K562 (cell line): ENCODE results near the gene ANO10. TPM values are rescaled to one million over a fixed set of nuclear protein-coding genes. Genes with fewer than 3 reads are reported as not detected.
A peak's percentile ranks its signal among the peaks of the same experiment; 100 is the strongest.

Source experiments
- BRD9 ChIP-seq: fragments of 450-650 bp; IDR thresholded peaks from 2 replicates; pipeline ENCODE4 v1.6.1; 2018; ENCODE audit warnings: low read depth; ENCODE audit not compliant: partially characterized antibody
- CXXC5 ChIP-seq: fragments of 250-450 bp; sonication (Bioruptor Pico); IDR thresholded peaks from 2 replicates; pipeline ENCODE4 v1.8.0; 2022; ENCODE audit warnings: inconsistent platforms, mild to moderate bottlenecking, moderate library complexity
- DMBX1 ChIP-seq: fragments of 250-450 bp; sonication (Bioruptor Pico); IDR thresholded peaks from 2 replicates; pipeline ENCODE4 v1.8.0; 2022; ENCODE audit warnings: inconsistent platforms, mild to moderate bottlenecking, moderate library complexity, borderline replicate concordance
- E2F3 ChIP-seq: fragments of 250-450 bp; sonication (Bioruptor Pico); IDR thresholded peaks from 2 replicates; pipeline ENCODE4 v1.4.0; 2020; ENCODE audit warnings: mild to moderate bottlenecking
- HNRNPH1 ChIP-seq: fragments of 200-400 bp; formaldehyde crosslinking; optimal IDR thresholded peaks from 2 replicates; pipeline ENCODE3; 2017; ENCODE audit warnings: low read depth, mild to moderate bottlenecking, low read length, moderate library complexity
- KAT7 ChIP-seq: sonication (generic); formaldehyde crosslinking; IDR thresholded peaks from 2 replicates; pipeline ENCODE4 v1.8.0; 2022; ENCODE audit warnings: missing genetic modification reagents, mild to moderate bottlenecking, borderline replicate concordance
- RFX7 ChIP-seq: fragments of 250-450 bp; sonication (Bioruptor Pico); IDR thresholded peaks from 2 replicates; pipeline ENCODE4 v1.5.1; 2021; ENCODE audit warnings: mild to moderate bottlenecking
- SETDB1 ChIP-seq: IDR thresholded peaks from one replicate; pipeline ENCODE4 v1.6.1; 2012; ENCODE audit warnings: low read length, control low read depth, inconsistent platforms
- SMAD4 ChIP-seq: fragments of 250-450 bp; sonication (Bioruptor Pico); conservative IDR thresholded peaks from 2 replicates; pipeline ENCODE4 v1.8.0; 2021; ENCODE audit warnings: inconsistent platforms, mild to moderate bottlenecking, moderate library complexity
- U2AF2 ChIP-seq: fragments of 200-400 bp; formaldehyde crosslinking; optimal IDR thresholded peaks from 2 replicates; pipeline ENCODE3; 2017; ENCODE audit warnings: low read depth, mild to moderate bottlenecking, low read length
- ZC3H11A ChIP-seq: IDR thresholded peaks from 2 replicates; pipeline ENCODE4 v1.6.1; 2012; ENCODE audit warnings: low read depth, low read length, improper control_type of control experiment
- ZNF124 ChIP-seq: sonication (generic); formaldehyde crosslinking; IDR thresholded peaks from 2 replicates; pipeline ENCODE4 v1.8.1; 2022; ENCODE audit warnings: missing genetic modification reagents
- ZNF24 ChIP-seq: fragments of 450-650 bp; IDR thresholded peaks from 2 replicates; pipeline ENCODE4 v1.6.1; 2016
- ZNF431 ChIP-seq: sonication (generic); formaldehyde crosslinking; IDR thresholded peaks from 2 replicates; pipeline ENCODE4 v1.8.0; 2022; ENCODE audit warnings: mild to moderate bottlenecking, missing genetic modification reagents
- ZNF707 ChIP-seq: fragments of 250-450 bp; sonication (Bioruptor Pico); conservative IDR thresholded peaks from 2 replicates; pipeline ENCODE4 v1.8.0; 2022; ENCODE audit warnings: inconsistent platforms, mild to moderate bottlenecking, moderate library complexity
- ZNF76 ChIP-seq: fragments of 250-450 bp; sonication (Bioruptor Pico); IDR thresholded peaks from 2 replicates; pipeline ENCODE4 v1.4.0; 2020; ENCODE audit warnings: mild to moderate bottlenecking, moderate library complexity, borderline replicate concordance
- polyA plus RNA-seq, 8 experiments: library from polyadenylated mRNA; depleted of rRNA in 4 of 8; stranded (reverse) in 5 of 8; unstranded in 3 of 8; fragments of >200 nt; fragmentation: Nextera tagmentation in 2 of 8; fragmentation: Illumina TruSeq in 1 of 8; extraction: Ambion mirVana in 2 of 8; extraction: Trizol in 1 of 8; gene quantifications; 2 replicates each; pipeline versions ENCODE4 v1.2.1 to v1.2.3, GENCODE V29; 2011 to 2014; ENCODE audit warnings: inconsistent platforms in 1 of 8, missing spikeins in 1 of 8
- total RNA-seq, 7 experiments: library from RNA; depleted of rRNA in 6 of 7; stranded (reverse); fragments of >200 nt in 6 of 7; fragmentation: Illumina TruSeq in 2 of 7; extraction: Trizol in 2 of 7; gene quantifications; 2 replicates each; pipeline versions ENCODE4 v1.2.1 to v1.2.3, GENCODE V29; 2011 to 2021; ENCODE audit warnings: low replicate concordance in 1 of 7
- TF ChIP-seq, protein P1 (sequence below), 2 experiments: IDR thresholded peaks in 1 of 2; conservative IDR thresholded peaks in 1 of 2; 2 replicates each; pipeline ENCODE4 v1.6.1; 2016; ENCODE audit warnings: low read depth in 2 of 2, mild to moderate bottlenecking in 1 of 2, missing compliant biosample characterization in 1 of 2, missing genetic modification characterization in 1 of 2, moderate library complexity in 1 of 2
- TF ChIP-seq, protein P2 (sequence below): sonication (generic); formaldehyde crosslinking; IDR thresholded peaks from 2 replicates; pipeline ENCODE4 v1.8.1; 2022; ENCODE audit warnings: missing genetic modification reagents
- TF ChIP-seq, protein P3 (sequence below), 3 experiments: IDR thresholded peaks in 2 of 3; conservative IDR thresholded peaks in 1 of 3; 2 replicates each; pipeline ENCODE4 v1.5.1; 2011 to 2012; ENCODE audit warnings: low read length in 3 of 3, mild to moderate bottlenecking in 3 of 3, control low read depth in 2 of 3, improper control_type of control experiment in 1 of 3, inconsistent platforms in 1 of 3, low read depth in 1 of 3, mixed read lengths in 1 of 3, moderate library complexity in 1 of 3; ENCODE audit not compliant: insufficient read depth in 2 of 3
- TF ChIP-seq, protein P4 (sequence below): sonication (generic); formaldehyde crosslinking; IDR thresholded peaks from 2 replicates; pipeline ENCODE4 v1.8.1; 2022; ENCODE audit warnings: missing genetic modification reagents
- TF ChIP-seq, protein P5 (sequence below): fragments of 450-650 bp; IDR thresholded peaks from one replicate; pipeline ENCODE4 v1.6.1; 2018; ENCODE audit warnings: mild to moderate bottlenecking, moderate library complexity; ENCODE audit not compliant: partially characterized antibody

The ANO10 gene
- total and polyA plus RNA-seq, 9 of the 15 experiments (the other 6 are each of a cell fraction or from before 2014, with no cell fraction given): 6.4 to 46.0 (median 32.3) TPM

DNA sequence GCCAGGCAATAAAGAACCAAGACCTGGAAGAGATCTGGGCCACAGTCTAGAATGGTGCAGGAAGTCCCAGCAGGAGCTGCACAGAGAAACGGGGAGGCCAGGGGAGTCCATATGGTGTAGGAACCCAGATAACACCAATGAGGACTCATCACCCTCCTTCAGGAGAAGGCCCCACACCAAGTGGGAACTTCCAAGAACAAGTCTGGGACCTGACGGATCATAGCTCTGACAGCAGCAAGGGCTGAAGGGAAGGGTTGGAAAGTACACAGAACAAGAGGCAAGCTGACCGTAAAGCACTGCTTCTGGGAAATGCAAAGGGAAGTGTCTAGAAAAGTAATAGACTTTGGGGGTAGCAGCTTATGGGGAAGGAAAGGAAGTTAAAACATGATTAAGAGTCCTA lies 34.5 kb downstream of the ANO10 start (continued):
- TF ChIP-seq ZNF76: no peak
- no peak for TF ChIP-seq ZNF124 (CRISPR knock-in tag)
- TF ChIP-seq, protein P1, sequence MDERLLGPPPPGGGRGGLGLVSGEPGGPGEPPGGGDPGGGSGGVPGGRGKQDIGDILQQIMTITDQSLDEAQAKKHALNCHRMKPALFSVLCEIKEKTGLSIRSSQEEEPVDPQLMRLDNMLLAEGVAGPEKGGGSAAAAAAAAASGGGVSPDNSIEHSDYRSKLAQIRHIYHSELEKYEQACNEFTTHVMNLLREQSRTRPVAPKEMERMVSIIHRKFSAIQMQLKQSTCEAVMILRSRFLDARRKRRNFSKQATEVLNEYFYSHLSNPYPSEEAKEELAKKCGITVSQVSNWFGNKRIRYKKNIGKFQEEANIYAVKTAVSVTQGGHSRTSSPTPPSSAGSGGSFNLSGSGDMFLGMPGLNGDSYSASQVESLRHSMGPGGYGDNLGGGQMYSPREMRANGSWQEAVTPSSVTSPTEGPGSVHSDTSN (CRISPR knock-in tag; IDR thresholded peaks at IDR 0.05; ENCODE audit: low read depth): no peak
- TF ChIP-seq, protein P1 (tag; conservative IDR thresholded peaks at IDR 0.05; ENCODE audit: low read depth): peak; percentile 48; the same call in 1 of the 2 replicates
- TF ChIP-seq, protein P2, sequence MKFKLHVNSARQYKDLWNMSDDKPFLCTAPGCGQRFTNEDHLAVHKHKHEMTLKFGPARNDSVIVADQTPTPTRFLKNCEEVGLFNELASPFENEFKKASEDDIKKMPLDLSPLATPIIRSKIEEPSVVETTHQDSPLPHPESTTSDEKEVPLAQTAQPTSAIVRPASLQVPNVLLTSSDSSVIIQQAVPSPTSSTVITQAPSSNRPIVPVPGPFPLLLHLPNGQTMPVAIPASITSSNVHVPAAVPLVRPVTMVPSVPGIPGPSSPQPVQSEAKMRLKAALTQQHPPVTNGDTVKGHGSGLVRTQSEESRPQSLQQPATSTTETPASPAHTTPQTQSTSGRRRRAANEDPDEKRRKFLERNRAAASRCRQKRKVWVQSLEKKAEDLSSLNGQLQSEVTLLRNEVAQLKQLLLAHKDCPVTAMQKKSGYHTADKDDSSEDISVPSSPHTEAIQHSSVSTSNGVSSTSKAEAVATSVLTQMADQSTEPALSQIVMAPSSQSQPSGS (CRISPR knock-in tag): no peak
- no peak for TF ChIP-seq ZNF24
- 0 out of 2 replicates have a peak, but pooled peaks have one; percentile 29 for TF ChIP-seq SMAD4 (CRISPR knock-in tag)
- TF ChIP-seq, protein P3, sequence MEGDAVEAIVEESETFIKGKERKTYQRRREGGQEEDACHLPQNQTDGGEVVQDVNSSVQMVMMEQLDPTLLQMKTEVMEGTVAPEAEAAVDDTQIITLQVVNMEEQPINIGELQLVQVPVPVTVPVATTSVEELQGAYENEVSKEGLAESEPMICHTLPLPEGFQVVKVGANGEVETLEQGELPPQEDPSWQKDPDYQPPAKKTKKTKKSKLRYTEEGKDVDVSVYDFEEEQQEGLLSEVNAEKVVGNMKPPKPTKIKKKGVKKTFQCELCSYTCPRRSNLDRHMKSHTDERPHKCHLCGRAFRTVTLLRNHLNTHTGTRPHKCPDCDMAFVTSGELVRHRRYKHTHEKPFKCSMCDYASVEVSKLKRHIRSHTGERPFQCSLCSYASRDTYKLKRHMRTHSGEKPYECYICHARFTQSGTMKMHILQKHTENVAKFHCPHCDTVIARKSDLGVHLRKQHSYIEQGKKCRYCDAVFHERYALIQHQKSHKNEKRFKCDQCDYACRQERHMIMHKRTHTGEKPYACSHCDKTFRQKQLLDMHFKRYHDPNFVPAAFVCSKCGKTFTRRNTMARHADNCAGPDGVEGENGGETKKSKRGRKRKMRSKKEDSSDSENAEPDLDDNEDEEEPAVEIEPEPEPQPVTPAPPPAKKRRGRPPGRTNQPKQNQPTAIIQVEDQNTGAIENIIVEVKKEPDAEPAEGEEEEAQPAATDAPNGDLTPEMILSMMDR (IDR thresholded peaks at IDR 0.05 in 2 of 3, conservative IDR thresholded peaks at IDR 0.05 in 1 of 3; ENCODE audit: insufficient read depth in 2 of 3, low read depth in 1 of 3, low read length in 3 of 3): no peak
- TF ChIP-seq HNRNPH1: no peak
- TF ChIP-seq E2F3 (CRISPR knock-in tag): no peak
- no peak for TF ChIP-seq ZNF431 (CRISPR knock-in tag)
- no peak for TF ChIP-seq SETDB1
- TF ChIP-seq, protein P4, sequence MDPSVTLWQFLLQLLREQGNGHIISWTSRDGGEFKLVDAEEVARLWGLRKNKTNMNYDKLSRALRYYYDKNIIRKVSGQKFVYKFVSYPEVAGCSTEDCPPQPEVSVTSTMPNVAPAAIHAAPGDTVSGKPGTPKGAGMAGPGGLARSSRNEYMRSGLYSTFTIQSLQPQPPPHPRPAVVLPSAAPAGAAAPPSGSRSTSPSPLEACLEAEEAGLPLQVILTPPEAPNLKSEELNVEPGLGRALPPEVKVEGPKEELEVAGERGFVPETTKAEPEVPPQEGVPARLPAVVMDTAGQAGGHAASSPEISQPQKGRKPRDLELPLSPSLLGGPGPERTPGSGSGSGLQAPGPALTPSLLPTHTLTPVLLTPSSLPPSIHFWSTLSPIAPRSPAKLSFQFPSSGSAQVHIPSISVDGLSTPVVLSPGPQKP (CRISPR knock-in tag): no peak
- TF ChIP-seq ZC3H11A: no peak
- no peak for TF ChIP-seq ZNF707 (CRISPR knock-in tag)
- TF ChIP-seq RFX7 (CRISPR knock-in tag): no peak
- no peak for TF ChIP-seq CXXC5 (CRISPR knock-in tag)
- TF ChIP-seq, protein P5, sequence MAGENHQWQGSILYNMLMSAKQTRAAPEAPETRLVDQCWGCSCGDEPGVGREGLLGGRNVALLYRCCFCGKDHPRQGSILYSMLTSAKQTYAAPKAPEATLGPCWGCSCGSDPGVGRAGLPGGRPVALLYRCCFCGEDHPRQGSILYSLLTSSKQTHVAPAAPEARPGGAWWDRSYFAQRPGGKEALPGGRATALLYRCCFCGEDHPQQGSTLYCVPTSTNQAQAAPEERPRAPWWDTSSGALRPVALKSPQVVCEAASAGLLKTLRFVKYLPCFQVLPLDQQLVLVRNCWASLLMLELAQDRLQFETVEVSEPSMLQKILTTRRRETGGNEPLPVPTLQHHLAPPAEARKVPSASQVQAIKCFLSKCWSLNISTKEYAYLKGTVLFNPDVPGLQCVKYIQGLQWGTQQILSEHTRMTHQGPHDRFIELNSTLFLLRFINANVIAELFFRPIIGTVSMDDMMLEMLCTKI: no peak
- TF ChIP-seq DMBX1 (CRISPR knock-in tag): no peak
- no peak for TF ChIP-seq BRD9
- no peak for TF ChIP-seq KAT7 (CRISPR knock-in tag)
- TF ChIP-seq U2AF2: no peak
